HG03342 (cell line): ENCODE data around the gene LCLAT1.

ENCODE experiments used
- ATAC-seq: cut with Tn5 transposase; IDR thresholded peaks from one replicate; pipeline ENCODE4 v1.9.1; 2021; ENCODE audit warnings: mild to moderate bottlenecking, moderate library complexity; ENCODE audit not compliant: unreplicated experiment

Gene LCLAT1

DNA sequence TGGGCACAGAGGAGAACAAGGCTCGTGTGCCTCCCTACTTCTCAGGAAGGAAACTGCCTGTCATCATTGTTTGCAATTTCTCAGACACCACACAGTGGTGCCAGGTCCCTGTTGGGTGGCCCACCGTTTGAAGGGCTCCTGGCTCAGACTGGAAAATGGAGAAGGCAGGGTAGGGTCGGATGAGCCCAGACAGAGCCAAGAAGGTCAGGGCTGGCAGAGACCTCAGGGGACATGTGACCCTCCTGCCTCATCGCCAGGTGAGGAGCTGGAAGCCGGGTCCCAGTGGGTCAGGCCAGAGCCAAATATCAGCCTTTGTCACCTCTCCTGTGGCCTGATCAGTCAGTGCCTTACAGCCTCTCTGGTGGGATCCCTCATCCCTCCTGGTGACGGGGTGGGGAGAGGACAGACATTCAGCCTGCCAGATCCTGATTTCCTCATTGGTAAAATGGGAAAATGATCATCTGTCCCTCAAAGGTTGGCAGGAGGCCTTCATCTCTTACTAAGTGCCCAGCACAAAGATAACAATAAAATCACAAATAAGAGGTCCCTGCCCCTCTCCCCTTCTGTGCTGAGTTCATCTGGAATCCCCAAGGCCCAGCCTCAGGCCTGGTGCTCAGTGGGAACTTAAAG lies 242.6 kb downstream of the LCLAT1 start:
- no peak for ATAC-seq

DNA sequence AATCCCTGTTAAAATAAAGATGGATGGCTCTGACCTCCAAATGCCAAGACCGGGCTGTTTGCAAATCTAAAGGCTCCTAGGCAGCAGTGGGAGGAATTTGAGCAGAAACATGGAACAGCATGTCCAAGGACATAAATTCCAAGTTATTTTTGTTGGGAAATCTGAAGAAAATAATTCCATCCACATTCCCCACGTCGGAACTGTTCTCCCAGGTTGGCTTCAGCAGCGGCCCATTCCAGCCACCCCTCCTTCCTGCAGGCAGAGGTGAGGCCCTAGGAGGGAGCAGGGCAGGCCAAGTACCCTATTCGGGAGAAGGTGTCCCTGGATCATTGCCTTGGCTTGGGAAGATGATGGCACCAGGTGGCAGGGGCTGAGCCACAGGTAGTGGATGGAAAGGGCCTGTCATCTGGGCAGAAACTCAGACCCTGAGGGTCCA lies 243.1 kb downstream of the LCLAT1 start:
- no peak for ATAC-seq

- ATAC-seq = no peak
These were observed 244.3 kb downstream of the LCLAT1 start for GRCh38 chr2:30691091-30691947.

DNA sequence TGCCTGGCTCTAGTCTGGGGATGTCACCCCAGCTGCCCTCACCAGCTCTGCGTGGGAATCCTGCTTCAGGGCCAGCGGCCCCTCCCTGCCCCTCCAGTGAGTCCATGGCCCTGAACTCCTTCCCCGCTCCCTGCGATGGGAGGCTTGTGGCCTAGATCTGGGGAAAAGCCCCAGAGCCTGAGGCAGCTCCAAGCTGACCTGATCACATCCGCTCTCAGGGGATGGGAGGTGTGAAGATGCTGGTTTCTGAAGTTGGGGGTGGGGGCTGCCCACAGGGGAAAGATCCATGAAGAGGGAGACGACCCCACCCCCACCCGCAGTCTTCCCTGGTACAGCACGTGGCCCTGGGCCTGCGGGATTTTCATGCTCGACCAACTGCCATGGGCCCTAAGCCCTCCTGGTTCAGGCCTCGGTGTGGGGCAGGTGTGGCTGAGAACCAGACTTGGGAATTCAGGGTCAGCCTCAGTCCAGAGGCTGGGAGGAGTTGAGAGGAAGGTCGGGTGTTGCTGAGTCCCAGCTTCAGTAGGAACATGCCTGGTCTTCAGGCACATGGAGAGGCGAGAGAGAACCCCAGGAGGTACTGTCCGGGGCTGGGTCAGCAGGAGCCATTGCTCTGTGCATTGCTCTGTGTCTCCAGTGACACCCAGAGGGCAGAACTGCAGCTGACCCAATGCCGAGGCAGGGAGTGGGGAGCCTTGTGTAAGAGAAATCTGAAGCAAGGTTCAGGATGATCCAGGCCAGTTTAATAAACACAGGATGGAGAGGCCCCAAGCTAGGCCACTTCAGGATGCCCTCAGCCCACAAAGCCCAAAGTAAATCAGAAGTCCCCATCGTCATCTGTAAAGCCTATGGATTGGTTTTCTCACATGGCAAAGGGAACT lies 245.1 kb downstream of the LCLAT1 start:
- ATAC-seq = no peak

DNA sequence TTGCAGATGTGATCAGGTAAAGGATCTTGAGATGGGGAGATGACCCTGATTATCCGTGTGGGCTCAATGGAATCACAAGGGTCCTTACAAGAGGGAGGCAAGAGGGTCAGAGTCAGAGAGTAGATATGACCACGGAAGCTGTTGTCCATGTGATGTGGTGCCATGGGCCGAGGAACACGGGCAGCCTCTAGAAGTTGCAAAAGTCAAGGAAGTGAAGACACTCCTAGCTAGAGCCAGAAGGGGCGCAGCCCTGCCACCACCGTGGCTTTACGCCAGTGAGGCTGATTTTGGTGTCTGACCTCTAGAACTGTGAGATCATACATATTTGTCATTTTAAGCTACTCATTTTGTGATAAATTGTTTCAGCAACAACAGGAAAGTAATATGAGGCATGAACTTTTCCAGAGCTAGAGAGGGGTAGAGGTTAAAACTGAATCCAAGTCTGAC lies 245.8 kb downstream of the LCLAT1 start:
- ATAC-seq = no peak
